Cardiac fibroblast (primary cell): ENCODE data around the gene THBS3.

ENCODE experiments used
- DNase-seq, 2 donors: peaks; one replicate each; pipeline versions ENCODE4 v3.0.0 to v3.0.0-alpha.2; 2010; ENCODE audit warnings: low read depth in 2 of 2
- H3K4me3 ChIP-seq, 2 donors: replicated peaks in 1 of 2; 1 replicate in 1 of 2; 2 replicates in 1 of 2; pipeline ENCODE4 v1.5.1; 2011; ENCODE audit warnings: low read depth in 2 of 2, low read length in 2 of 2, mild to moderate bottlenecking in 2 of 2, moderate library complexity in 1 of 2
- CTCF ChIP-seq: IDR thresholded peaks from one replicate; pipeline ENCODE4 v1.5.1; 2011; ENCODE audit warnings: low read depth, mild to moderate bottlenecking, low read length, inconsistent platforms

THBS3 gene

GRCh38 chr1:155187456-155187891, 20.2 kb downstream of the THBS3 start:
- TF ChIP-seq CTCF, result no peak
- H3K4me3 ChIP-seq, result no peak overlapping the region
- no peak for DNase-seq

GRCh38 chr1:155186794-155187455, 20.8 kb downstream of the THBS3 start:
- no peak for TF ChIP-seq CTCF
- no peak for DNase-seq
- H3K4me3 ChIP-seq, result no peak overlapping the region

- no peak for TF ChIP-seq CTCF
- no peak for DNase-seq
- H3K4me3 ChIP-seq, result no peak overlapping the region
Measured at GRCh38 chr1:155186067-155186793, 21.5 kb downstream of the THBS3 start.

GRCh38 chr1:155185783-155186066, 22.0 kb downstream of the THBS3 start:
- TF ChIP-seq CTCF, result no peak
- no peak for DNase-seq
- no peak overlapping the region for H3K4me3 ChIP-seq

- no peak for DNase-seq
- H3K4me3 ChIP-seq, result no peak overlapping the region
- TF ChIP-seq CTCF, result no peak
Measured at GRCh38 chr1:155184835-155185782, 22.6 kb downstream of the THBS3 start.

GRCh38 chr1:155184351-155184811, 23.3 kb downstream of the THBS3 start:
- DNase-seq, result no peak
- H3K4me3 ChIP-seq, result no peak overlapping the region
- no peak for TF ChIP-seq CTCF
